Naive B cell (primary cell): ENCODE measurements around the gene HIVEP1. TPM values are rescaled to one million over a fixed set of nuclear protein-coding genes. Genes with fewer than 3 reads are reported as not detected.
"Not testable (repeated sequence)": the region's sequence is repeated elsewhere in the genome, so short reads cannot be mapped to it uniquely, and the experiment has no call there.

Experiments used
- ATAC-seq, 2 donors: fragments of 150-1000 bp; cut with Tn5 transposase; 2 replicates each; pipeline ENCODE4 v1.10.0; 2021; ENCODE audit warnings: low read depth in 2 of 2, mild to moderate bottlenecking in 2 of 2, moderate library complexity in 2 of 2
- DNase-seq: peaks from one replicate; pipeline ENCODE4 v3.0.0; 2022
- H3K27ac Mint-ChIP-seq, 6 donors: one replicate each; pipeline ENCODE4 v1.8.0; 2020 to 2022; ENCODE audit warnings: mild to moderate bottlenecking in 6 of 6, mixed read lengths in 6 of 6, moderate library complexity in 5 of 6, inconsistent platforms in 2 of 6
- H3K27me3 Mint-ChIP-seq, 3 donors: one replicate each; pipeline ENCODE4 v1.8.0; 2021 to 2022; ENCODE audit warnings: mixed read lengths in 3 of 3, mild to moderate bottlenecking in 1 of 3
- H3K36me3 Mint-ChIP-seq, 2 donors: one replicate each; pipeline ENCODE4 v1.8.0; 2020 to 2022; ENCODE audit warnings: mixed read lengths in 2 of 2, inconsistent platforms in 1 of 2, mild to moderate bottlenecking in 1 of 2
- H3K4me1 Mint-ChIP-seq, 3 donors: one replicate each; pipeline ENCODE4 v1.8.0; 2020 to 2022; ENCODE audit warnings: mixed read lengths in 3 of 3, inconsistent platforms in 1 of 3, mild to moderate bottlenecking in 1 of 3, moderate library complexity in 1 of 3
- H3K4me3 Mint-ChIP-seq, 8 donors: one replicate each; pipeline ENCODE4 v1.8.0; 2020 to 2022; ENCODE audit warnings: mild to moderate bottlenecking in 8 of 8, mixed read lengths in 8 of 8, moderate library complexity in 8 of 8, inconsistent platforms in 2 of 8
- H3K9me3 Mint-ChIP-seq, 7 donors: one replicate each; pipeline ENCODE4 v1.8.0; 2020 to 2022; ENCODE audit warnings: mixed read lengths in 7 of 7, mild to moderate bottlenecking in 5 of 7, inconsistent platforms in 2 of 7, moderate library complexity in 1 of 7
- polyA plus RNA-seq, 6 donors: library from polyadenylated mRNA; unstranded; fragments of 300-500 nt; fragmentation: Illumina TruSeq; gene quantifications; one replicate each; pipeline ENCODE4 v1.2.3, GENCODE V29; 2021; ENCODE audit warnings: low read depth in 6 of 6

Gene HIVEP1
- polyA plus RNA-seq, 6 donors from 2014 or later = 8.2 to 10.2 (median 8.7) TPM; not detected in 1

- H3K9me3 Mint-ChIP-seq, H3K27me3 Mint-ChIP-seq, H3K27ac Mint-ChIP-seq, DNase-seq, H3K4me1 Mint-ChIP-seq, ATAC-seq, H3K4me3 Mint-ChIP-seq: not testable (repeated sequence)
- H3K36me3 Mint-ChIP-seq = peaks cover 7 to 21% of the 10 kb centered on the region in 2 donors
These were observed 143.7 kb downstream of the HIVEP1 start for GRCh38 chr6:12155769-12156168.

GRCh38 chr6:12158686-12159415 is 146.7 kb downstream of the HIVEP1 start:
- H3K27ac Mint-ChIP-seq = no peak overlapping the region
- ATAC-seq (no peak), DNase-seq (no peak)
- H3K4me3 Mint-ChIP-seq = no peak overlapping the region
- H3K9me3 Mint-ChIP-seq = no peaks in the 10 kb centered on the region
- H3K4me1 Mint-ChIP-seq = peaks cover 0 to 8% (median 0%) of the 10 kb centered on the region in 3 donors
- H3K36me3 Mint-ChIP-seq = peaks cover 32 to 45% of the 10 kb centered on the region in 2 donors
- H3K27me3 Mint-ChIP-seq = no peaks in the 10 kb centered on the region

- Mint-ChIP-seq H3K9me3 (no peaks in the 10 kb centered on the region), H3K27me3 (no peaks in the 10 kb centered on the region), H3K27ac (peak overlapping the region in 3 of 6 donors; percentile 3 to 67 (median 54)), H3K36me3 (peaks cover 39 to 52% of the 10 kb centered on the region in 2 donors), H3K4me1 (peaks cover 0 to 8% (median 0%) of the 10 kb centered on the region in 3 donors), H3K4me3 (no peak overlapping the region)
- DNase-seq (no peak), ATAC-seq (no peak)
These were observed 148.2 kb downstream of the HIVEP1 start for GRCh38 chr6:12160326-12160725.

- Mint-ChIP-seq H3K36me3 (peaks cover 39 to 49% of the 10 kb centered on the region in 2 donors), H3K27ac (no peak overlapping the region), H3K27me3 (no peaks in the 10 kb centered on the region), H3K4me1 (peaks cover 0 to 8% (median 0%) of the 10 kb centered on the region in 3 donors), H3K4me3 (no peak overlapping the region), H3K9me3 (no peaks in the 10 kb centered on the region)
- ATAC-seq (no peak), DNase-seq (no peak)
These were observed 150.1 kb downstream of the HIVEP1 start for GRCh38 chr6:12162213-12162612.

- DNase-seq (no peak), ATAC-seq (no peak)
- no peak overlapping the region for H3K4me3 Mint-ChIP-seq
- H3K9me3 Mint-ChIP-seq = no peaks in the 10 kb centered on the region
- H3K36me3 Mint-ChIP-seq = peaks cover 39 to 43% of the 10 kb centered on the region in 2 donors
- peak overlapping the region in 3 of 6 donors; percentile 54 to 92 (median 71) for H3K27ac Mint-ChIP-seq
- H3K27me3 Mint-ChIP-seq = no peaks in the 10 kb centered on the region
- peaks cover 0 to 8% (median 0%) of the 10 kb centered on the region in 3 donors for H3K4me1 Mint-ChIP-seq
These were observed 151.0 kb downstream of the HIVEP1 start for GRCh38 chr6:12163149-12163548.

GRCh38 chr6:12163744-12164507 is 151.8 kb downstream of the HIVEP1 start:
- no peaks in the 10 kb centered on the region for H3K27me3 Mint-ChIP-seq
- no peak for DNase-seq
- no peaks in the 10 kb centered on the region for H3K9me3 Mint-ChIP-seq
- peaks cover 0 to 8% (median 0%) of the 10 kb centered on the region in 3 donors for H3K4me1 Mint-ChIP-seq
- H3K36me3 Mint-ChIP-seq = peaks cover 36 to 39% of the 10 kb centered on the region in 2 donors
- H3K27ac Mint-ChIP-seq = peak overlapping the region in 3 of 6 donors; percentile 9 to 92 (median 54)
- H3K4me3 Mint-ChIP-seq = peak overlapping the region in 1 of 8 donors; percentile 0
- ATAC-seq = no peak

- Mint-ChIP-seq H3K4me3 (no peak overlapping the region), H3K36me3 (peaks cover 36% of the 10 kb centered on the region in 2 donors), H3K4me1 (peaks cover 0 to 8% (median 0%) of the 10 kb centered on the region in 3 donors), H3K9me3 (no peaks in the 10 kb centered on the region), H3K27me3 (no peaks in the 10 kb centered on the region), H3K27ac (no peak overlapping the region)
- DNase-seq = no peak
- no peak for ATAC-seq
These were observed 152.3 kb downstream of the HIVEP1 start for GRCh38 chr6:12164508-12164770.

- Mint-ChIP-seq H3K4me3 (no peak overlapping the region), H3K27ac (peak overlapping the region in 1 of 6 donors; percentile 60), H3K27me3 (no peaks in the 10 kb centered on the region), H3K9me3 (no peaks in the 10 kb centered on the region), H3K36me3 (peaks cover 33 to 36% of the 10 kb centered on the region in 2 donors), H3K4me1 (peaks cover 0 to 8% (median 0%) of the 10 kb centered on the region in 3 donors)
- ATAC-seq = no peak
- no peak for DNase-seq
These were observed 153.2 kb downstream of the HIVEP1 start for GRCh38 chr6:12165297-12165696.

GRCh38 chr6:12165722-12166280 is 153.7 kb downstream of the HIVEP1 start:
- DNase-seq (no peak), ATAC-seq (no peak)
- peaks cover 32 to 36% of the 10 kb centered on the region in 2 donors for H3K36me3 Mint-ChIP-seq
- no peak overlapping the region for H3K4me3 Mint-ChIP-seq
- peak overlapping the region in 1 of 6 donors; percentile 60 for H3K27ac Mint-ChIP-seq
- H3K4me1 Mint-ChIP-seq = peaks cover 0 to 8% (median 0%) of the 10 kb centered on the region in 3 donors
- no peaks in the 10 kb centered on the region for H3K9me3 Mint-ChIP-seq
- H3K27me3 Mint-ChIP-seq = no peaks in the 10 kb centered on the region

GRCh38 chr6:12169377-12169776 is 157.3 kb downstream of the HIVEP1 start:
- ATAC-seq = no peak

GRCh38 chr6:12170351-12171092 is 158.4 kb downstream of the HIVEP1 start:
- Mint-ChIP-seq H3K27ac (peak overlapping the region in 1 of 6 donors; percentile 83), H3K4me3 (no peak overlapping the region), H3K9me3 (no peaks in the 10 kb centered on the region), H3K27me3 (no peaks in the 10 kb centered on the region), H3K4me1 (no peaks in the 10 kb centered on the region), H3K36me3 (no peaks in the 10 kb centered on the region)
- ATAC-seq = no peak
- no peak for DNase-seq

More at GRCh38 chr6:12169377-12169776, 157.3 kb downstream of the HIVEP1 start:
- H3K4me1 Mint-ChIP-seq = no peaks in the 10 kb centered on the region
- H3K4me3 Mint-ChIP-seq = no peak overlapping the region
- H3K36me3 Mint-ChIP-seq = peaks cover 7 to 8% of the 10 kb centered on the region in 2 donors
- no peak overlapping the region for H3K27ac Mint-ChIP-seq
- DNase-seq = no peak
- no peaks in the 10 kb centered on the region for H3K9me3 Mint-ChIP-seq
- H3K27me3 Mint-ChIP-seq = no peaks in the 10 kb centered on the region

- H3K36me3 Mint-ChIP-seq = no peaks in the 10 kb centered on the region
- DNase-seq = no peak
- no peak overlapping the region for H3K4me3 Mint-ChIP-seq
- no peaks in the 10 kb centered on the region for H3K4me1 Mint-ChIP-seq
- no peak overlapping the region for H3K27ac Mint-ChIP-seq
- no peaks in the 10 kb centered on the region for H3K27me3 Mint-ChIP-seq
- peaks cover 0 to 3% (median 2%) of the 10 kb centered on the region in 7 donors for H3K9me3 Mint-ChIP-seq
- no peak for ATAC-seq
These were observed 159.6 kb downstream of the HIVEP1 start for GRCh38 chr6:12171717-12172116.

GRCh38 chr6:12172572-12172971 is 160.5 kb downstream of the HIVEP1 start:
- Mint-ChIP-seq H3K4me1 (no peaks in the 10 kb centered on the region), H3K27ac (no peak overlapping the region), H3K9me3 (peaks cover 0 to 11% (median 5%) of the 10 kb centered on the region in 7 donors), H3K36me3 (no peaks in the 10 kb centered on the region), H3K4me3 (no peak overlapping the region), H3K27me3 (no peaks in the 10 kb centered on the region)
- no peak for ATAC-seq
- no peak for DNase-seq
